ENCODE results near the gene FBXL16. TPM values are rescaled to one million over a fixed set of nuclear protein-coding genes. Genes with fewer than 3 reads are reported as not detected.
"Not testable (repeated sequence)": the region's sequence is repeated elsewhere in the genome, so short reads cannot be mapped to it uniquely, and the experiment has no call there.

Gene FBXL16
- polyA plus RNA-seq, 1 donor from 2014 or later = 3.4 TPM

GRCh38 chr16:693364-693763 lies 12.2 kb downstream of the FBXL16 start:
- H3K27ac ChIP-seq (ENCODE audit: low read length) = no peak overlapping the region
- H3F3A ChIP-seq (ENCODE audit: insufficient read depth, low read length, poor library complexity, severe bottlenecking) = no peaks in the 10 kb centered on the region
- no peaks in the 10 kb centered on the region for H3K9me2 ChIP-seq (ENCODE audit: insufficient read depth, low read length)
- no peaks in the 10 kb centered on the region for H3K9me3 ChIP-seq (ENCODE audit: low read length)
- peaks cover 3% of the 10 kb centered on the region for H4K20me1 ChIP-seq (ENCODE audit: insufficient read depth)
- H3K4me3 ChIP-seq (ENCODE audit: low read length) = no peak overlapping the region
- no peak overlapping the region for H3K9ac ChIP-seq (ENCODE audit: low read length)
- H3K36me3 ChIP-seq (ENCODE audit: insufficient read depth, low read length) = no peaks in the 10 kb centered on the region
- peaks cover 6% of the 10 kb centered on the region for H3K79me2 ChIP-seq (replicated peaks; ENCODE audit: insufficient read depth, low read length)
- H3K4me2 ChIP-seq (ENCODE audit: low read length) = no peak overlapping the region
- peaks cover 21% of the 10 kb centered on the region for H3K27me3 ChIP-seq (ENCODE audit: insufficient read depth, low read depth, low read length)
- H2AFZ ChIP-seq (ENCODE audit: low read depth, low read length) = no peak overlapping the region
- TF ChIP-seq REST (IDR thresholded peaks at IDR 0.05; ENCODE audit: borderline replicate concordance) (no peak), TAF1 (IDR thresholded peaks at IDR 0.05; ENCODE audit: low read depth) (no peak), EZH2 (IDR thresholded peaks at IDR 0.05; ENCODE audit: borderline replicate concordance, insufficient read depth, low read length, poor library complexity, severe bottlenecking) (no peak), POLR2AphosphoS5 (IDR thresholded peaks at IDR 0.05) (peak; percentile 11)

GRCh38 chr16:692356-693108 lies 13.1 kb downstream of the FBXL16 start:
- Histone ChIP-seq H3F3A (ENCODE audit: insufficient read depth, low read length, poor library complexity, severe bottlenecking) (no peaks in the 10 kb centered on the region), H3K36me3 (ENCODE audit: insufficient read depth, low read length) (no peaks in the 10 kb centered on the region), H2AFZ (ENCODE audit: low read depth, low read length) (no peak overlapping the region), H3K9ac (ENCODE audit: low read length) (no peak overlapping the region), H3K27ac (ENCODE audit: low read length) (no peak overlapping the region), H3K4me2 (ENCODE audit: low read length) (no peak overlapping the region), H3K79me2 (replicated peaks; ENCODE audit: insufficient read depth, low read length) (peaks cover 6% of the 10 kb centered on the region), H3K27me3 (ENCODE audit: insufficient read depth, low read depth, low read length) (peaks cover 21% of the 10 kb centered on the region), H4K20me1 (ENCODE audit: insufficient read depth) (peaks cover 3% of the 10 kb centered on the region), H3K9me3 (ENCODE audit: low read length) (no peaks in the 10 kb centered on the region), H3K4me3 (ENCODE audit: low read length) (no peak overlapping the region), H3K9me2 (ENCODE audit: insufficient read depth, low read length) (no peaks in the 10 kb centered on the region)
- TF ChIP-seq EZH2 (IDR thresholded peaks at IDR 0.05; ENCODE audit: borderline replicate concordance, insufficient read depth, low read length, poor library complexity, severe bottlenecking) (no peak), EP300 (conservative IDR thresholded peaks at IDR 0.05; ENCODE audit: poor library complexity, severe bottlenecking) (no peak), MXI1 (conservative IDR thresholded peaks at IDR 0.05; ENCODE audit: poor library complexity, severe bottlenecking) (no peak), SMC3 (conservative IDR thresholded peaks at IDR 0.05; ENCODE audit: poor library complexity) (no peak), RAD21 (conservative IDR thresholded peaks at IDR 0.05) (no peak), CTCF (IDR thresholded peaks at IDR 0.05; ENCODE audit: poor library complexity, severe bottlenecking) (no peak), REST (IDR thresholded peaks at IDR 0.05; ENCODE audit: borderline replicate concordance) (no peak), TAF1 (IDR thresholded peaks at IDR 0.05; ENCODE audit: low read depth) (no peak), POLR2AphosphoS5 (IDR thresholded peaks at IDR 0.05) (no peak)

- not testable (repeated sequence) for H3K9ac ChIP-seq (ENCODE audit: low read length); H4K20me1 ChIP-seq (ENCODE audit: insufficient read depth); H3K4me3 ChIP-seq (ENCODE audit: low read length); H3K27ac ChIP-seq (ENCODE audit: low read length); H3K79me2 ChIP-seq (replicated peaks; ENCODE audit: insufficient read depth, low read length); H3K4me2 ChIP-seq (ENCODE audit: low read length); H3K36me3 ChIP-seq (ENCODE audit: insufficient read depth, low read length); H3K9me3 ChIP-seq (ENCODE audit: low read length); H2AFZ ChIP-seq (ENCODE audit: low read depth, low read length); H3K9me2 ChIP-seq (ENCODE audit: insufficient read depth, low read length); H3F3A ChIP-seq (ENCODE audit: insufficient read depth, low read length, poor library complexity, severe bottlenecking)
- H3K27me3 ChIP-seq (ENCODE audit: insufficient read depth, low read depth, low read length) = peaks cover 19% of the 10 kb centered on the region
These were observed 14.4 kb downstream of the FBXL16 start for GRCh38 chr16:691242-691641.
